SK-N-SH (cell line): ENCODE data around the gene PACSIN2. TPM values are rescaled to one million over a fixed set of nuclear protein-coding genes. Genes with fewer than 3 reads are reported as not detected.

Experiments
- CTCF ChIA-PET: fragments of 300-600, 350-600 bp; formaldehyde crosslinking; extraction: SDS; loops from one replicate; lab custom pipeline; 2021; lab: Yijun Ruan, JAX
- POLR2A ChIA-PET: fragments of 350-600 bp; sonication (Branson Sonifier 250); formaldehyde crosslinking; extraction: SDS; loops from one replicate; lab custom pipeline; 2020; ENCODE audit warnings: antibody characterized with exemption, inconsistent platforms; lab: Yijun Ruan, JAX
- DNase-seq: peaks from one replicate; pipeline ENCODE4 v3.0.0; 2012
- H2AFZ ChIP-seq: fragments of 200-600 bp; sonication (generic); 2 replicates; pipeline ENCODE4 v1.8.1; 2016; ENCODE audit warnings: antibody characterized with exemption, mild to moderate bottlenecking, low read depth
- H3F3A ChIP-seq: fragments of 200-600 bp; sonication (generic); replicated peaks from 2 replicates; pipeline ENCODE3; 2016; ENCODE audit warnings: antibody characterized with exemption, mild to moderate bottlenecking; ENCODE audit not compliant: insufficient read depth
- H3K27ac ChIP-seq, 2 experiments: fragments of 200-500 bp in 1 of 2; fragments of 200-600 bp in 1 of 2; sonication (Bioruptor generic) in 1 of 2; sonication (generic), shearing (Covaris generic) in 1 of 2; 2 replicates each; pipeline versions ENCODE4 v1.5.1 to v1.6.1; 2014 to 2016; ENCODE audit warnings: low read depth in 2 of 2, inconsistent platforms in 1 of 2, low read length in 1 of 2, mild to moderate bottlenecking in 1 of 2, mixed read lengths in 1 of 2
- H3K27me3 ChIP-seq: fragments of 200-600 bp; sonication (generic), shearing (Covaris generic); 2 replicates; pipeline ENCODE4 v1.6.1; 2016; ENCODE audit warnings: mixed run types; ENCODE audit not compliant: insufficient read depth
- H3K36me3 ChIP-seq, 2 experiments: fragments of 200-500 bp in 1 of 2; fragments of 200-600 bp in 1 of 2; sonication (Bioruptor generic) in 1 of 2; sonication (generic) in 1 of 2; replicated peaks in 1 of 2; 2 replicates each; pipeline versions ENCODE3 to v1.5.1; 2014 to 2016; ENCODE audit warnings: low read length in 1 of 2, mild to moderate bottlenecking in 1 of 2; ENCODE audit not compliant: insufficient read depth in 2 of 2, control insufficient read depth in 1 of 2
- H3K4me1 ChIP-seq, 2 experiments: fragments of 200-500 bp in 1 of 2; fragments of 200-600 bp in 1 of 2; sonication (Bioruptor generic) in 1 of 2; sonication (generic), shearing (Covaris generic) in 1 of 2; 2 replicates each; pipeline versions ENCODE4 v1.5.1 to v1.6.1; 2014 to 2016; ENCODE audit warnings: low read depth in 1 of 2, low read length in 1 of 2, mixed run types in 1 of 2; ENCODE audit not compliant: insufficient read depth in 2 of 2, control insufficient read depth in 1 of 2
- H3K4me2 ChIP-seq: fragments of 200-600 bp; sonication (generic), shearing (Covaris generic); 2 replicates; pipeline ENCODE4 v1.6.1; 2017; ENCODE audit warnings: mixed run types
- H3K4me3 ChIP-seq, 2 experiments: fragments of 200-500 bp in 1 of 2; fragments of 200-600 bp in 1 of 2; sonication (Bioruptor generic) in 1 of 2; sonication (generic), shearing (Covaris generic) in 1 of 2; 2 replicates each; pipeline versions ENCODE4 v1.5.1 to v1.8.1; 2014 to 2016; ENCODE audit warnings: low read depth in 2 of 2, inconsistent platforms in 1 of 2, low read length in 1 of 2, mild to moderate bottlenecking in 1 of 2, mixed read lengths in 1 of 2, moderate library complexity in 1 of 2
- H3K79me2 ChIP-seq: fragments of 200-600 bp; sonication (generic); 2 replicates; pipeline ENCODE4 v1.8.1; 2017; ENCODE audit warnings: mild to moderate bottlenecking; ENCODE audit not compliant: insufficient read depth
- H3K9ac ChIP-seq: fragments of 200-600 bp; sonication (generic); 2 replicates; pipeline ENCODE4 v1.6.1; 2017; ENCODE audit warnings: mixed run types
- H3K9me2 ChIP-seq: fragments of 200-600 bp; sonication (generic); 2 replicates; pipeline ENCODE4 v1.6.1; 2017; ENCODE audit warnings: mixed run types
- H3K9me3 ChIP-seq: fragments of 200-600 bp; sonication (generic); 2 replicates; pipeline ENCODE4 v1.6.1; 2017; ENCODE audit warnings: mixed run types, mild to moderate bottlenecking, moderate library complexity
- H4K20me1 ChIP-seq: fragments of 200-600 bp; sonication (generic); 2 replicates; pipeline ENCODE4 v1.6.1; 2017; ENCODE audit warnings: mild to moderate bottlenecking, mixed run types; ENCODE audit not compliant: insufficient read depth
- EP300 ChIP-seq, 2 experiments: IDR thresholded peaks; 2 replicates each; pipeline versions ENCODE4 v1.4.0 to v1.6.1; 2012; ENCODE audit warnings: borderline replicate concordance in 1 of 2, low read depth in 1 of 2, low read length in 1 of 2
- FOSL2 ChIP-seq: IDR thresholded peaks from 2 replicates; pipeline ENCODE4 v1.4.0; 2012; ENCODE audit warnings: low read depth, mild to moderate bottlenecking, moderate library complexity, borderline replicate concordance
- FOXM1 ChIP-seq: IDR thresholded peaks from 2 replicates; pipeline ENCODE4 v1.4.0; 2012; ENCODE audit warnings: low read depth, mild to moderate bottlenecking
- GABPA ChIP-seq: IDR thresholded peaks from 2 replicates; pipeline ENCODE4 v1.4.0; 2012; ENCODE audit warnings: low read depth, mild to moderate bottlenecking
- GATA2 ChIP-seq: sonication (generic); formaldehyde crosslinking; IDR thresholded peaks from 2 replicates; pipeline ENCODE4 v1.5.0; 2020; ENCODE audit warnings: mild to moderate bottlenecking, missing genetic modification reagents
- MEF2A ChIP-seq: IDR thresholded peaks from 2 replicates; pipeline ENCODE4 v1.4.0; 2012; ENCODE audit warnings: low read depth, borderline replicate concordance
- MXI1 ChIP-seq: IDR thresholded peaks from 2 replicates; pipeline ENCODE4 v1.6.1; 2012; ENCODE audit warnings: mild to moderate bottlenecking, low read depth, low read length, improper control_type of control experiment
- NRF1 ChIP-seq: IDR thresholded peaks from 2 replicates; pipeline ENCODE4 v1.6.1; 2012; ENCODE audit warnings: low read depth, mild to moderate bottlenecking, low read length
- RAD21 ChIP-seq: IDR thresholded peaks from 2 replicates; pipeline ENCODE4 v1.6.1; 2012; ENCODE audit warnings: mild to moderate bottlenecking, low read length
- RFX5 ChIP-seq: IDR thresholded peaks from 2 replicates; pipeline ENCODE4 v1.6.1; 2012; ENCODE audit warnings: mild to moderate bottlenecking, improper control_type of control experiment, low read length
- RXRA ChIP-seq: IDR thresholded peaks from 2 replicates; pipeline ENCODE4 v1.4.0; 2012; ENCODE audit warnings: low read depth, mild to moderate bottlenecking, borderline replicate concordance
- SMC3 ChIP-seq: IDR thresholded peaks from 2 replicates; pipeline ENCODE4 v1.6.1; 2012; ENCODE audit warnings: low read depth, low read length, improper control_type of control experiment
- TAF1 ChIP-seq: IDR thresholded peaks from 2 replicates; pipeline ENCODE4 v1.6.1; 2012; ENCODE audit warnings: low read depth, mild to moderate bottlenecking, low read length, moderate library complexity, borderline replicate concordance
- TCF12 ChIP-seq: IDR thresholded peaks from 2 replicates; pipeline ENCODE4 v1.4.0; 2012
- TEAD4 ChIP-seq: IDR thresholded peaks from 2 replicates; pipeline ENCODE4 v1.4.0; 2012; ENCODE audit warnings: mild to moderate bottlenecking, borderline replicate concordance; ENCODE audit not compliant: insufficient read depth
- WGBS: methylation state at CpG from one replicate; pipeline ENCODE4 v1.1.6; 2017; ENCODE audit warnings: low lambda C conversion rate; 5-methylcytosine and 5-hydroxymethylcytosine counted together
- polyA plus RNA-seq, 3 experiments: library from polyadenylated mRNA; depleted of rRNA; stranded (reverse); fragments of >200 nt; gene quantifications; 2 replicates each; pipeline ENCODE4 v1.2.3, GENCODE V29; 2012
- TF ChIP-seq, protein P1 (sequence below): IDR thresholded peaks from 2 replicates; pipeline ENCODE4 v1.4.0; 2012; ENCODE audit warnings: low read depth
- TF ChIP-seq, protein P2 (sequence below): fragments of 200-600 bp; sonication (generic); IDR thresholded peaks from 2 replicates; pipeline ENCODE4 v1.6.1; 2017; ENCODE audit warnings: antibody characterized with exemption, mild to moderate bottlenecking, moderate library complexity
- TF ChIP-seq, protein P3 (sequence below): fragments of 150-350 bp; IDR thresholded peaks from 2 replicates; pipeline ENCODE4 v1.6.1; 2017; ENCODE audit warnings: antibody characterized with exemption, low read length, low read depth, borderline replicate concordance
- TF ChIP-seq, protein P4 (sequence below): IDR thresholded peaks from 2 replicates; pipeline ENCODE4 v1.4.0; 2012; ENCODE audit warnings: low read depth, borderline replicate concordance
- TF ChIP-seq, protein P5 (sequence below): IDR thresholded peaks from 2 replicates; pipeline ENCODE4 v1.4.0; 2012; ENCODE audit warnings: low read depth, borderline replicate concordance
- TF ChIP-seq, protein P6 (sequence below): IDR thresholded peaks from 2 replicates; pipeline ENCODE4; 2012

Gene PACSIN2
- polyA plus RNA-seq, 1 of the 3 experiments (the other 2 are of a cell fraction) = 60.5 TPM

DNA sequence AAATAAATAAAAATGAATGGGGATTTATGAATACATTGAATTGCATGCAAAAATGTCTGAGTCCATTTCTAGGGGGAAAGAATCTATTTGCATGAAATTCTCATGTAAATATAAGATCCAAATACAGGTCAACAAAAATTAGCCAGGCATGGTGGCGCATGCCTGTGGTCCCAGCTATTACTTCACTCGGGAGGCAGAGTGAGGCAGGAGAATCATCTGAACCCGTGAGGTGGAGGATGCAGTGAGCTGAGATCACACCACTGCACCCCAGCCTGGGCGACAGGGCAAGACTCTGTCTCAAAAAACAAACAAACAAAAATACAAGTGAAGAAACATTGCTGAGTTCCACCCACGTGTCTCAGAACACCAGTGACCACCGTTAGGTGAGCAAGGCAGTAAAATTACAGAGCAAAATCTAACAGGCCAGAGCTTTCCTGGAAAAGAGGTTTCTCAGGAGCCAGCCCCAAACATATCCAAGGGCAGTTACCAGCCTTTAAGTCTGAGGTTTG, 17.3 kb downstream of the PACSIN2 start:
- no peak overlapping the region for H3K4me3 ChIP-seq
- 58% methylated on average over 4 of the region's 6 CpGs for WGBS
- no peak for DNase-seq
- POLR2A ChIA-PET = no interaction called here
- no peaks in the 10 kb centered on the region for H3K27me3 ChIP-seq
- no peak overlapping the region for H3K9ac ChIP-seq
- H3K9me3 ChIP-seq = no peaks in the 10 kb centered on the region
- H3K9me2 ChIP-seq = no peaks in the 10 kb centered on the region
- H4K20me1 ChIP-seq = 0 out of 2 replicates have a peak, but pooled peaks cover 3% of the 10 kb centered on the region
- H3K79me2 ChIP-seq = peaks cover 89% of the 10 kb centered on the region
- TF ChIP-seq, protein P1, sequence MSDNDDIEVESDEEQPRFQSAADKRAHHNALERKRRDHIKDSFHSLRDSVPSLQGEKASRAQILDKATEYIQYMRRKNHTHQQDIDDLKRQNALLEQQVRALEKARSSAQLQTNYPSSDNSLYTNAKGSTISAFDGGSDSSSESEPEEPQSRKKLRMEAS = no peak
- TF ChIP-seq RFX5 (no peak), TEAD4 (no peak), MXI1 (no peak), SMC3 (no peak), GATA2 (no peak), TAF1 (no peak), FOXM1 (no peak), MEF2A (no peak), RXRA (no peak), TCF12 (no peak), RAD21 (no peak)
- TF ChIP-seq, protein P2, sequence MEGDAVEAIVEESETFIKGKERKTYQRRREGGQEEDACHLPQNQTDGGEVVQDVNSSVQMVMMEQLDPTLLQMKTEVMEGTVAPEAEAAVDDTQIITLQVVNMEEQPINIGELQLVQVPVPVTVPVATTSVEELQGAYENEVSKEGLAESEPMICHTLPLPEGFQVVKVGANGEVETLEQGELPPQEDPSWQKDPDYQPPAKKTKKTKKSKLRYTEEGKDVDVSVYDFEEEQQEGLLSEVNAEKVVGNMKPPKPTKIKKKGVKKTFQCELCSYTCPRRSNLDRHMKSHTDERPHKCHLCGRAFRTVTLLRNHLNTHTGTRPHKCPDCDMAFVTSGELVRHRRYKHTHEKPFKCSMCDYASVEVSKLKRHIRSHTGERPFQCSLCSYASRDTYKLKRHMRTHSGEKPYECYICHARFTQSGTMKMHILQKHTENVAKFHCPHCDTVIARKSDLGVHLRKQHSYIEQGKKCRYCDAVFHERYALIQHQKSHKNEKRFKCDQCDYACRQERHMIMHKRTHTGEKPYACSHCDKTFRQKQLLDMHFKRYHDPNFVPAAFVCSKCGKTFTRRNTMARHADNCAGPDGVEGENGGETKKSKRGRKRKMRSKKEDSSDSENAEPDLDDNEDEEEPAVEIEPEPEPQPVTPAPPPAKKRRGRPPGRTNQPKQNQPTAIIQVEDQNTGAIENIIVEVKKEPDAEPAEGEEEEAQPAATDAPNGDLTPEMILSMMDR = no peak
- TF ChIP-seq, protein P3, sequence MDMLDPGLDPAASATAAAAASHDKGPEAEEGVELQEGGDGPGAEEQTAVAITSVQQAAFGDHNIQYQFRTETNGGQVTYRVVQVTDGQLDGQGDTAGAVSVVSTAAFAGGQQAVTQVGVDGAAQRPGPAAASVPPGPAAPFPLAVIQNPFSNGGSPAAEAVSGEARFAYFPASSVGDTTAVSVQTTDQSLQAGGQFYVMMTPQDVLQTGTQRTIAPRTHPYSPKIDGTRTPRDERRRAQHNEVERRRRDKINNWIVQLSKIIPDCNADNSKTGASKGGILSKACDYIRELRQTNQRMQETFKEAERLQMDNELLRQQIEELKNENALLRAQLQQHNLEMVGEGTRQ = no peak
- CTCF ChIA-PET = no interaction called here
- no peaks in the 10 kb centered on the region for H3K36me3 ChIP-seq
- no peak overlapping the region for H2AFZ ChIP-seq
- H3K4me1 ChIP-seq = peaks cover 14 to 35% of the 10 kb centered on the region in 2 experiments
- H3K27ac ChIP-seq = peak overlapping the region in 1 of 2 experiments; percentile 35; a peak in 1 of 4 replicates
- H3K4me2 ChIP-seq = no peak overlapping the region
- H3F3A ChIP-seq = peaks cover 10% of the 10 kb centered on the region

DNA sequence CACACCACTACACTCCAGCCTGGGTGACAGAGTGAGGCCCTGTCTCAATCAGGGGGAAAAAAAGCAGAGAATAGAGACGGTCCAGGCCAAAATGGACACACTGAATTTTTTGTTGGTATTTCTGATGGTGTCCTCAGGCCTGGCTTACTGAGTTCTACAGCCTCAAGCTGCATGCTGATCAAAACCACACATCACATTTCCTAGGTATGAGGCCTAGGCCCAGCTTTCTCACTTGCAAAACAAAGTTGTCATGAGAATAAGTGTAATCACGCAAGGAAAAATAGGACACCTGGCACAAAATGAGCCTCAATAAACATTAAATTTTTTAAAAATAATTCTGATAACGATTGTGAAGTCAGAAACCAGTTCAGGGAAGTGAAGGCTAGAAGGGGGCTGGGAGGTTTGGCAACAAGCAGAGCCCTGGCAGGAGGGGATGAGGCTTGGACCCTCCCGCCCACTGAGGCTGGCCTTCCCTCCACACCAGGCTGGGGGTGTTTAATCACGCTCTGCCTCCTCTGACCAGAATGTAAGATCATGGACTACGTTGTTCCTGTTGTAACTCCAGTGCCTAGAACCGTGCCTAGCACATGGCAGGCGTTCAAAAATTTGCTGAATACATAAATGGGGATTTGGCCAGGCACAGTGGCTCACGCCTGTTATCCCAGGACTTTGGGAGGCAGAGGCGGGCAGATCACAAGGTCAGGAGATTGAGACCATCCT, 18.1 kb downstream of the PACSIN2 start:
- peaks cover 10 to 32% of the 10 kb centered on the region in 2 experiments; a peak in 3 of 4 replicates for H3K4me1 ChIP-seq
- TF ChIP-seq, protein P4, sequence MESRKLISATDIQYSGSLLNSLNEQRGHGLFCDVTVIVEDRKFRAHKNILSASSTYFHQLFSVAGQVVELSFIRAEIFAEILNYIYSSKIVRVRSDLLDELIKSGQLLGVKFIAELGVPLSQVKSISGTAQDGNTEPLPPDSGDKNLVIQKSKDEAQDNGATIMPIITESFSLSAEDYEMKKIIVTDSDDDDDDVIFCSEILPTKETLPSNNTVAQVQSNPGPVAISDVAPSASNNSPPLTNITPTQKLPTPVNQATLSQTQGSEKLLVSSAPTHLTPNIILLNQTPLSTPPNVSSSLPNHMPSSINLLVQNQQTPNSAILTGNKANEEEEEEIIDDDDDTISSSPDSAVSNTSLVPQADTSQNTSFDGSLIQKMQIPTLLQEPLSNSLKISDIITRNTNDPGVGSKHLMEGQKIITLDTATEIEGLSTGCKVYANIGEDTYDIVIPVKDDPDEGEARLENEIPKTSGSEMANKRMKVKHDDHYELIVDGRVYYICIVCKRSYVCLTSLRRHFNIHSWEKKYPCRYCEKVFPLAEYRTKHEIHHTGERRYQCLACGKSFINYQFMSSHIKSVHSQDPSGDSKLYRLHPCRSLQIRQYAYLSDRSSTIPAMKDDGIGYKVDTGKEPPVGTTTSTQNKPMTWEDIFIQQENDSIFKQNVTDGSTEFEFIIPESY = no peak
- TF ChIP-seq FOSL2 = no peak
- no peak for TF ChIP-seq EP300 (IDR thresholded peaks at IDR 0.05; ENCODE audit: borderline replicate concordance in 1 of 2, low read depth in 1 of 2, low read length in 1 of 2)
- TF ChIP-seq, protein P5, sequence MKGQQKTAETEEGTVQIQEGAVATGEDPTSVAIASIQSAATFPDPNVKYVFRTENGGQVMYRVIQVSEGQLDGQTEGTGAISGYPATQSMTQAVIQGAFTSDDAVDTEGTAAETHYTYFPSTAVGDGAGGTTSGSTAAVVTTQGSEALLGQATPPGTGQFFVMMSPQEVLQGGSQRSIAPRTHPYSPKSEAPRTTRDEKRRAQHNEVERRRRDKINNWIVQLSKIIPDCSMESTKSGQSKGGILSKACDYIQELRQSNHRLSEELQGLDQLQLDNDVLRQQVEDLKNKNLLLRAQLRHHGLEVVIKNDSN = no peak
- TF ChIP-seq MEF2A = no peak
- no peak for TF ChIP-seq NRF1
- TF ChIP-seq RAD21 = no peak
- TF ChIP-seq, protein P6, sequence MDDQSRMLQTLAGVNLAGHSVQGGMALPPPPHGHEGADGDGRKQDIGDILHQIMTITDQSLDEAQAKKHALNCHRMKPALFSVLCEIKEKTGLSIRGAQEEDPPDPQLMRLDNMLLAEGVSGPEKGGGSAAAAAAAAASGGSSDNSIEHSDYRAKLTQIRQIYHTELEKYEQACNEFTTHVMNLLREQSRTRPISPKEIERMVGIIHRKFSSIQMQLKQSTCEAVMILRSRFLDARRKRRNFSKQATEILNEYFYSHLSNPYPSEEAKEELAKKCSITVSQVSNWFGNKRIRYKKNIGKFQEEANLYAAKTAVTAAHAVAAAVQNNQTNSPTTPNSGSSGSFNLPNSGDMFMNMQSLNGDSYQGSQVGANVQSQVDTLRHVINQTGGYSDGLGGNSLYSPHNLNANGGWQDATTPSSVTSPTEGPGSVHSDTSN = no peak
- TF ChIP-seq GABPA = no peak
- no peak for TF ChIP-seq RXRA

More for the DNA sequence above, 18.1 kb downstream of the PACSIN2 start:
- H3F3A ChIP-seq = peaks cover 8% of the 10 kb centered on the region
- 92% methylated on average over 7 of the region's 10 CpGs for WGBS
- no peaks in the 10 kb centered on the region for H3K36me3 ChIP-seq
- DNase-seq = no peak
- no peaks in the 10 kb centered on the region for H3K9me2 ChIP-seq
- no peak overlapping the region for H3K4me3 ChIP-seq
- H3K9ac ChIP-seq = no peak overlapping the region
- no peak overlapping the region for H3K27ac ChIP-seq
- H4K20me1 ChIP-seq = 0 out of 2 replicates have a peak, but pooled peaks cover 3% of the 10 kb centered on the region
- no peaks in the 10 kb centered on the region for H3K27me3 ChIP-seq
- H2AFZ ChIP-seq = no peak overlapping the region
- no peak overlapping the region for H3K4me2 ChIP-seq
- H3K9me3 ChIP-seq = no peaks in the 10 kb centered on the region
- ChIA-PET CTCF (no interaction called here), POLR2A (no interaction called here)
- H3K79me2 ChIP-seq = peaks cover 94% of the 10 kb centered on the region
